ENCODE data around the gene SLC6A18. TPM values are rescaled to one million over a fixed set of nuclear protein-coding genes. Genes with fewer than 3 reads are reported as not detected.

SLC6A18 gene
- total and polyA plus RNA-seq, 4 donors = not detected

- Histone ChIP-seq H3K9me3 (ENCODE audit: control insufficient read depth, insufficient read depth, low read length) (no peaks in the 10 kb centered on the region), H3K4me1 (ENCODE audit: control insufficient read depth, insufficient read depth, low read length) (no peaks in the 10 kb centered on the region), H3K27ac (ENCODE audit: low read depth, low read length) (no peak overlapping the region), H3K36me3 (ENCODE audit: control insufficient read depth, insufficient read depth, low read length) (no peaks in the 10 kb centered on the region), H3K27me3 (ENCODE audit: control insufficient read depth, insufficient read depth, low read length) (peaks cover 16% of the 10 kb centered on the region), H3K4me3 (ENCODE audit: low read depth, low read length) (no peak overlapping the region)
- no peak for DNase-seq (ENCODE audit: low read depth in 4 of 6, low spot score in 6 of 6)
- 78% methylated on average over 1 of the region's 6 CpGs for WGBS (ENCODE audit: insufficient coverage)
Observed at GRCh38 chr5:1194378-1194777, 30.8 kb upstream of the SLC6A18 start.

GRCh38 chr5:1195439-1195838 lies 29.7 kb upstream of the SLC6A18 start:
- DNase-seq (ENCODE audit: low read depth in 4 of 6, low spot score in 6 of 6) = no peak
- Histone ChIP-seq H3K27ac (ENCODE audit: low read depth, low read length) (no peak overlapping the region), H3K36me3 (ENCODE audit: control insufficient read depth, insufficient read depth, low read length) (no peaks in the 10 kb centered on the region), H3K9me3 (ENCODE audit: control insufficient read depth, insufficient read depth, low read length) (no peaks in the 10 kb centered on the region), H3K27me3 (ENCODE audit: control insufficient read depth, insufficient read depth, low read length) (peaks cover 14% of the 10 kb centered on the region), H3K4me1 (ENCODE audit: control insufficient read depth, insufficient read depth, low read length) (no peaks in the 10 kb centered on the region), H3K4me3 (ENCODE audit: low read depth, low read length) (no peak overlapping the region)
- WGBS (ENCODE audit: insufficient coverage) = 84% methylated on average over 5 of the region's 5 CpGs

GRCh38 chr5:1195916-1196315 lies 29.3 kb upstream of the SLC6A18 start:
- Histone ChIP-seq H3K27ac (ENCODE audit: low read depth, low read length) (no peak overlapping the region), H3K4me1 (ENCODE audit: control insufficient read depth, insufficient read depth, low read length) (no peaks in the 10 kb centered on the region), H3K4me3 (ENCODE audit: low read depth, low read length) (no peak overlapping the region), H3K27me3 (ENCODE audit: control insufficient read depth, insufficient read depth, low read length) (peaks cover 14% of the 10 kb centered on the region), H3K9me3 (ENCODE audit: control insufficient read depth, insufficient read depth, low read length) (no peaks in the 10 kb centered on the region), H3K36me3 (ENCODE audit: control insufficient read depth, insufficient read depth, low read length) (no peaks in the 10 kb centered on the region)
- DNase-seq (ENCODE audit: low read depth in 4 of 6, low spot score in 6 of 6) = no peak
- WGBS (ENCODE audit: insufficient coverage) = 82% methylated on average over 24 of the region's 24 CpGs

- Histone ChIP-seq H3K9me3 (ENCODE audit: control insufficient read depth, insufficient read depth, low read length) (no peaks in the 10 kb centered on the region), H3K4me3 (ENCODE audit: low read depth, low read length) (no peak overlapping the region), H3K27me3 (ENCODE audit: control insufficient read depth, insufficient read depth, low read length) (peaks cover 14% of the 10 kb centered on the region), H3K27ac (ENCODE audit: low read depth, low read length) (no peak overlapping the region), H3K36me3 (ENCODE audit: control insufficient read depth, insufficient read depth, low read length) (no peaks in the 10 kb centered on the region), H3K4me1 (ENCODE audit: control insufficient read depth, insufficient read depth, low read length) (no peaks in the 10 kb centered on the region)
- WGBS (ENCODE audit: insufficient coverage) = 80% methylated on average over 1 of the region's 1 CpG
- DNase-seq (ENCODE audit: low read depth in 4 of 6, low spot score in 6 of 6) = no peak
Observed at GRCh38 chr5:1196562-1196961, 28.6 kb upstream of the SLC6A18 start.

- Histone ChIP-seq H3K27me3 (ENCODE audit: control insufficient read depth, insufficient read depth, low read length) (peaks cover 14% of the 10 kb centered on the region), H3K4me3 (ENCODE audit: low read depth, low read length) (no peak overlapping the region), H3K9me3 (ENCODE audit: control insufficient read depth, insufficient read depth, low read length) (no peaks in the 10 kb centered on the region), H3K4me1 (ENCODE audit: control insufficient read depth, insufficient read depth, low read length) (no peaks in the 10 kb centered on the region), H3K27ac (ENCODE audit: low read depth, low read length) (no peak overlapping the region), H3K36me3 (ENCODE audit: control insufficient read depth, insufficient read depth, low read length) (no peaks in the 10 kb centered on the region)
- no peak for DNase-seq (ENCODE audit: low read depth in 4 of 6, low spot score in 6 of 6)
- WGBS (ENCODE audit: insufficient coverage) = 90% methylated on average over 7 of the region's 7 CpGs
Observed at GRCh38 chr5:1197876-1198666, 27.1 kb upstream of the SLC6A18 start.

GRCh38 chr5:1199340-1199648 lies 25.9 kb upstream of the SLC6A18 start:
- no peak overlapping the region for H3K4me3 ChIP-seq (ENCODE audit: low read depth, low read length)
- H3K36me3 ChIP-seq (ENCODE audit: control insufficient read depth, insufficient read depth, low read length) = no peaks in the 10 kb centered on the region
- H3K9me3 ChIP-seq (ENCODE audit: control insufficient read depth, insufficient read depth, low read length) = no peaks in the 10 kb centered on the region
- DNase-seq (ENCODE audit: low read depth in 4 of 6, low spot score in 6 of 6) = no peak
- H3K27me3 ChIP-seq (ENCODE audit: control insufficient read depth, insufficient read depth, low read length) = peaks cover 8% of the 10 kb centered on the region
- H3K4me1 ChIP-seq (ENCODE audit: control insufficient read depth, insufficient read depth, low read length) = peaks cover 2% of the 10 kb centered on the region
- no peak overlapping the region for H3K27ac ChIP-seq (ENCODE audit: low read depth, low read length)

GRCh38 chr5:1199649-1200494 lies 25.3 kb upstream of the SLC6A18 start:
- Histone ChIP-seq H3K27ac (ENCODE audit: low read depth, low read length) (no peak overlapping the region), H3K27me3 (ENCODE audit: control insufficient read depth, insufficient read depth, low read length) (peaks cover 8% of the 10 kb centered on the region), H3K4me3 (ENCODE audit: low read depth, low read length) (no peak overlapping the region), H3K4me1 (ENCODE audit: control insufficient read depth, insufficient read depth, low read length) (peaks cover 7% of the 10 kb centered on the region), H3K9me3 (ENCODE audit: control insufficient read depth, insufficient read depth, low read length) (no peaks in the 10 kb centered on the region), H3K36me3 (ENCODE audit: control insufficient read depth, insufficient read depth, low read length) (no peaks in the 10 kb centered on the region)
- 63% methylated on average over 18 of the region's 26 CpGs for WGBS (ENCODE audit: insufficient coverage)
- DNase-seq (ENCODE audit: low read depth in 4 of 6, low spot score in 6 of 6) = no peak

GRCh38 chr5:1200495-1201326 lies 24.5 kb upstream of the SLC6A18 start:
- WGBS (ENCODE audit: insufficient coverage) = 74% methylated on average over 28 of the region's 28 CpGs
- no peak for DNase-seq (ENCODE audit: low read depth in 4 of 6, low spot score in 6 of 6)
- Histone ChIP-seq H3K4me3 (ENCODE audit: low read depth, low read length) (no peak overlapping the region), H3K9me3 (ENCODE audit: control insufficient read depth, insufficient read depth, low read length) (no peaks in the 10 kb centered on the region), H3K36me3 (ENCODE audit: control insufficient read depth, insufficient read depth, low read length) (no peaks in the 10 kb centered on the region), H3K27ac (ENCODE audit: low read depth, low read length) (no peak overlapping the region), H3K27me3 (ENCODE audit: control insufficient read depth, insufficient read depth, low read length) (peaks cover 8% of the 10 kb centered on the region), H3K4me1 (ENCODE audit: control insufficient read depth, insufficient read depth, low read length) (peaks cover 7% of the 10 kb centered on the region)

- H3K4me1 ChIP-seq (ENCODE audit: control insufficient read depth, insufficient read depth, low read length) = peaks cover 7% of the 10 kb centered on the region
- WGBS (ENCODE audit: insufficient coverage) = 73% methylated on average over 51 of the region's 51 CpGs
- no peaks in the 10 kb centered on the region for H3K9me3 ChIP-seq (ENCODE audit: control insufficient read depth, insufficient read depth, low read length)
- H3K36me3 ChIP-seq (ENCODE audit: control insufficient read depth, insufficient read depth, low read length) = no peaks in the 10 kb centered on the region
- H3K27me3 ChIP-seq (ENCODE audit: control insufficient read depth, insufficient read depth, low read length) = peaks cover 8% of the 10 kb centered on the region
- no peak within 1 kb of the TSS for H3K27ac ChIP-seq (ENCODE audit: low read depth, low read length)
- no peak for DNase-seq (ENCODE audit: low read depth in 4 of 6, low spot score in 6 of 6)
- no peak within 1 kb of the TSS for H3K4me3 ChIP-seq (ENCODE audit: low read depth, low read length)
Observed at GRCh38 chr5:1201327-1202025, 23.7 kb upstream of the SLC6A18 start, which contains the start of gene SLC6A19. Gene SLC6A19, plus strand, starts transcription at chr5:1201595. Its CDS starts 56 bp downstream, at chr5:1201651.

Data from spinal cord (tissue), 10 donors.